ENCODE results near the gene ABCC1. TPM values are rescaled to one million over a fixed set of nuclear protein-coding genes. Genes with fewer than 3 reads are reported as not detected.

ABCC1 gene
- total RNA-seq, 1 experiment from 2014 or later, result 61.9 TPM

DNA sequence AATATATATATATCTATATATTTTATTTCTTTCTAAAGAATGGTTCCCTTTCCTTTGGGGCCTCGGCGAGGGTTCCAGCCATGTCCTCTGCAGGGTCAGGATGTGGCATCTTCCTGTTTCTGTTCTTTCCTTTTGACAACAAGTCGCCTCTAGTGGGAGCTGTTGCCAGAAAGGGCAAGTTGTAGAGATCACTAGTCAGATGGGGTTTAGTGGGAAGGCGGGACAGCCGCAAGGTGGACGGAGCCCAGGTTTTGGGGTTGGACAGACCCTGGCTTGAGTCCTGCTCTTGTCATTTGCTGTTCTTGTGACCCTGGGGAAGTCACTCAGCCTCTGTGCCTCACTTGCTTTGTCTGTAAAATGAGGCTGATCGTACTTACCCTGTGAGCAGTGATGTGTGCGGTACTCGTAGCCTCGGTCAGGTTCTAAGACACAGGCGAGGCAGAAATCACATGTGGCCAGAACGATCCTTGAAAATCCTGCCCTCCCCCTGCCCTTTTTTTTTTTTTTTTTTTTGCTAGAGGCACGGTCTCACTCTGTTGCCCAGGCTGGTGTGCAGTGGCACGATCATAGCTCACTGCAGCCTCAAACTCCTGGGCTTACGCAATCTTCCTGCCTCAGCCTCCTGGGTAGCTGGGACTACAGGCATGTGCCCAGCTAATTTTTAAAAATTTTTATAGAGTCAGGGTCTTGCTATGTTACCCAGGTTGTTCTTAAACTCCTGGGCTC, 193.8 kb downstream of the ABCC1 start:
- Mint-ChIP-seq H3K9me3 (no peaks in the 10 kb centered on the region), H3K27me3 (ENCODE audit: low read depth) (no peaks in the 10 kb centered on the region), H3K36me3 (peaks cover 48% of the 10 kb centered on the region), H3K4me1 (peaks cover 4% of the 10 kb centered on the region), H3K4me3 (no peak overlapping the region), H3K27ac (peak overlapping the region; percentile 78; the same call in 1 of the 2 replicates)
- POLR2A ChIA-PET, result interaction anchor here (0.6 kb wide), 1 partner anchor 27 kb away, joined by 3 read pairs; no protein-coding TSS in a partner anchor
- CTCF ChIA-PET, result interaction anchor here (0.6 to 1.6 kb wide), 10 partner anchors 9 to 1236 kb away, joined by 3 to 8 read pairs (median 3); no protein-coding TSS in a partner anchor
- TF ChIP-seq ZNF317 (CRISPR knock-in tag; IDR thresholded peaks at IDR 0.05; ENCODE audit: borderline replicate concordance, low read depth) (no peak), FOXP1 (CRISPR knock-in tag; IDR thresholded peaks at IDR 0.05; ENCODE audit: borderline replicate concordance) (no peak), MXD4 (CRISPR knock-in tag; IDR thresholded peaks at IDR 0.05; ENCODE audit: borderline replicate concordance) (no peak), NFE2L1 (CRISPR knock-in tag; IDR thresholded peaks at IDR 0.05) (no peak), ZNF121 (CRISPR knock-in tag; IDR thresholded peaks at IDR 0.05) (peak; percentile 96)
- TF ChIP-seq, protein P1, sequence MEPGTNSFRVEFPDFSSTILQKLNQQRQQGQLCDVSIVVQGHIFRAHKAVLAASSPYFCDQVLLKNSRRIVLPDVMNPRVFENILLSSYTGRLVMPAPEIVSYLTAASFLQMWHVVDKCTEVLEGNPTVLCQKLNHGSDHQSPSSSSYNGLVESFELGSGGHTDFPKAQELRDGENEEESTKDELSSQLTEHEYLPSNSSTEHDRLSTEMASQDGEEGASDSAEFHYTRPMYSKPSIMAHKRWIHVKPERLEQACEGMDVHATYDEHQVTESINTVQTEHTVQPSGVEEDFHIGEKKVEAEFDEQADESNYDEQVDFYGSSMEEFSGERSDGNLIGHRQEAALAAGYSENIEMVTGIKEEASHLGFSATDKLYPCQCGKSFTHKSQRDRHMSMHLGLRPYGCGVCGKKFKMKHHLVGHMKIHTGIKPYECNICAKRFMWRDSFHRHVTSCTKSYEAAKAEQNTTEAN (CRISPR knock-in tag; IDR thresholded peaks at IDR 0.05), result no peak
- TF ChIP-seq, protein P2, sequence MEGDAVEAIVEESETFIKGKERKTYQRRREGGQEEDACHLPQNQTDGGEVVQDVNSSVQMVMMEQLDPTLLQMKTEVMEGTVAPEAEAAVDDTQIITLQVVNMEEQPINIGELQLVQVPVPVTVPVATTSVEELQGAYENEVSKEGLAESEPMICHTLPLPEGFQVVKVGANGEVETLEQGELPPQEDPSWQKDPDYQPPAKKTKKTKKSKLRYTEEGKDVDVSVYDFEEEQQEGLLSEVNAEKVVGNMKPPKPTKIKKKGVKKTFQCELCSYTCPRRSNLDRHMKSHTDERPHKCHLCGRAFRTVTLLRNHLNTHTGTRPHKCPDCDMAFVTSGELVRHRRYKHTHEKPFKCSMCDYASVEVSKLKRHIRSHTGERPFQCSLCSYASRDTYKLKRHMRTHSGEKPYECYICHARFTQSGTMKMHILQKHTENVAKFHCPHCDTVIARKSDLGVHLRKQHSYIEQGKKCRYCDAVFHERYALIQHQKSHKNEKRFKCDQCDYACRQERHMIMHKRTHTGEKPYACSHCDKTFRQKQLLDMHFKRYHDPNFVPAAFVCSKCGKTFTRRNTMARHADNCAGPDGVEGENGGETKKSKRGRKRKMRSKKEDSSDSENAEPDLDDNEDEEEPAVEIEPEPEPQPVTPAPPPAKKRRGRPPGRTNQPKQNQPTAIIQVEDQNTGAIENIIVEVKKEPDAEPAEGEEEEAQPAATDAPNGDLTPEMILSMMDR (IDR thresholded peaks at IDR 0.05), result peak; percentile 23; the same call in 1 of the 2 replicates
- TF ChIP-seq, protein P3, sequence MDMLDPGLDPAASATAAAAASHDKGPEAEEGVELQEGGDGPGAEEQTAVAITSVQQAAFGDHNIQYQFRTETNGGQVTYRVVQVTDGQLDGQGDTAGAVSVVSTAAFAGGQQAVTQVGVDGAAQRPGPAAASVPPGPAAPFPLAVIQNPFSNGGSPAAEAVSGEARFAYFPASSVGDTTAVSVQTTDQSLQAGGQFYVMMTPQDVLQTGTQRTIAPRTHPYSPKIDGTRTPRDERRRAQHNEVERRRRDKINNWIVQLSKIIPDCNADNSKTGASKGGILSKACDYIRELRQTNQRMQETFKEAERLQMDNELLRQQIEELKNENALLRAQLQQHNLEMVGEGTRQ (CRISPR knock-in tag; IDR thresholded peaks at IDR 0.05), result no peak
- ATAC-seq (peak; percentile 78), DNase-seq (ENCODE audit: low spot score) (peak; percentile 63)

DNA sequence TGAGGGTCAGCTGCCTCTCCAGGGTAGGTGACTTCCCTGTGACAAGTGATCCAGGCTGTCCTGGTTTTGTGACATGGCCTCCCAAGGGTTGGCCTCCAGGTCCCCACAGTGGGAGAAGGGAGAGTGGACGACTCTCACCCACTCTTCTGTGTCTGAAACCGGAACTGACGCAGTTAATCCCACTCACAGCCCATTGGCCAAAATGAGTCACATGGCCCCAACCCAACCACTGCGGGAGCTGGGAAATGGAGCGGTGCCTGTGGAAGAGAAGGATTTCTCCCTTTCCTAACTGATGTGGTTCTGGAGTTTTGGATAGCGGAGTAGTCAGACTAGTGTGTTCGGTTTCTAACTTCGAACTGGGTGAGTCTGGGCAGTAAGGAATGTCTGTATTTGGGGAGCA, 194.5 kb downstream of the ABCC1 start:
- peaks cover 41% of the 10 kb centered on the region for H3K36me3 Mint-ChIP-seq
- no peaks in the 10 kb centered on the region for H3K9me3 Mint-ChIP-seq
- peaks cover 7% of the 10 kb centered on the region for H3K4me1 Mint-ChIP-seq
- 0 out of 2 replicates have a peak overlapping the region, but pooled peaks have one; percentile 53 for H3K27ac Mint-ChIP-seq
- no peaks in the 10 kb centered on the region for H3K27me3 Mint-ChIP-seq (ENCODE audit: low read depth)
- ChIA-PET CTCF (interaction anchor here (0.6 to 1.6 kb wide), 7 partner anchors 8 to 1236 kb away, joined by 3 to 8 read pairs (median 3); no protein-coding TSS in a partner anchor), POLR2A (no interaction called here)
- no peak overlapping the region for H3K4me3 Mint-ChIP-seq
- DNase-seq (ENCODE audit: low spot score) (no peak), ATAC-seq (no peak)
- TF ChIP-seq ZNF416 (CRISPR knock-in tag; IDR thresholded peaks at IDR 0.05), result no peak
- TF ChIP-seq, protein P4, sequence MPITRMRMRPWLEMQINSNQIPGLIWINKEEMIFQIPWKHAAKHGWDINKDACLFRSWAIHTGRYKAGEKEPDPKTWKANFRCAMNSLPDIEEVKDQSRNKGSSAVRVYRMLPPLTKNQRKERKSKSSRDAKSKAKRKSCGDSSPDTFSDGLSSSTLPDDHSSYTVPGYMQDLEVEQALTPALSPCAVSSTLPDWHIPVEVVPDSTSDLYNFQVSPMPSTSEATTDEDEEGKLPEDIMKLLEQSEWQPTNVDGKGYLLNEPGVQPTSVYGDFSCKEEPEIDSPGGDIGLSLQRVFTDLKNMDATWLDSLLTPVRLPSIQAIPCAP (CRISPR knock-in tag; IDR thresholded peaks at IDR 0.05), result no peak
- TF ChIP-seq NR1H2 (CRISPR knock-in tag; IDR thresholded peaks at IDR 0.05), result no peak
- no peak for TF ChIP-seq NFATC4 (CRISPR knock-in tag; IDR thresholded peaks at IDR 0.05)
- peak; percentile 80 for TF ChIP-seq NFYB (CRISPR knock-in tag; conservative IDR thresholded peaks at IDR 0.05; ENCODE audit: low read depth)
- TF ChIP-seq, protein P5, sequence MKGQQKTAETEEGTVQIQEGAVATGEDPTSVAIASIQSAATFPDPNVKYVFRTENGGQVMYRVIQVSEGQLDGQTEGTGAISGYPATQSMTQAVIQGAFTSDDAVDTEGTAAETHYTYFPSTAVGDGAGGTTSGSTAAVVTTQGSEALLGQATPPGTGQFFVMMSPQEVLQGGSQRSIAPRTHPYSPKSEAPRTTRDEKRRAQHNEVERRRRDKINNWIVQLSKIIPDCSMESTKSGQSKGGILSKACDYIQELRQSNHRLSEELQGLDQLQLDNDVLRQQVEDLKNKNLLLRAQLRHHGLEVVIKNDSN (CRISPR knock-in tag; IDR thresholded peaks at IDR 0.05), result peak; percentile 75
- TF ChIP-seq FOXK1 (CRISPR knock-in tag; IDR thresholded peaks at IDR 0.05), result no peak
- no peak for TF ChIP-seq KAT7 (CRISPR knock-in tag; IDR thresholded peaks at IDR 0.05; ENCODE audit: borderline replicate concordance)
- no peak for TF ChIP-seq ZNF317 (CRISPR knock-in tag; IDR thresholded peaks at IDR 0.05; ENCODE audit: borderline replicate concordance, low read depth)
- no peak for TF ChIP-seq GRHL2 (CRISPR knock-in tag; IDR thresholded peaks at IDR 0.05; ENCODE audit: insufficient replicate concordance, severe bottlenecking)
- no peak for TF ChIP-seq MYBL2 (CRISPR knock-in tag; IDR thresholded peaks at IDR 0.05)
- TF ChIP-seq, protein P3 (CRISPR knock-in tag; IDR thresholded peaks at IDR 0.05), result peak; percentile 82
- TF ChIP-seq RORB (CRISPR knock-in tag; IDR thresholded peaks at IDR 0.05), result no peak
- TF ChIP-seq EMX1 (CRISPR knock-in tag; IDR thresholded peaks at IDR 0.05), result no peak
- no peak for TF ChIP-seq TCF7 (CRISPR knock-in tag; IDR thresholded peaks at IDR 0.05; ENCODE audit: low read depth)

Data from WTC11 (cell line).